GM19035 (cell line): Measurements from ENCODE around the gene NPAS2.

ENCODE experiments used
- ATAC-seq: cut with Tn5 transposase; IDR thresholded peaks from one replicate; pipeline ENCODE4 v1.9.1; 2021; ENCODE audit not compliant: unreplicated experiment

The NPAS2 gene

GRCh38 chr2:100821255-100821910 is 1.4 kb downstream of the NPAS2 start:
- ATAC-seq = no peak

GRCh38 chr2:100821911-100822265 is 1.9 kb downstream of the NPAS2 start:
- ATAC-seq = no peak

- ATAC-seq = no peak
Measured at GRCh38 chr2:100822587-100823248, 2.8 kb downstream of the NPAS2 start.

GRCh38 chr2:100823665-100824438 is 3.9 kb downstream of the NPAS2 start:
- ATAC-seq = no peak

GRCh38 chr2:100824842-100825241 is 4.9 kb downstream of the NPAS2 start:
- no peak for ATAC-seq

GRCh38 chr2:100826494-100826893 is 6.6 kb downstream of the NPAS2 start:
- no peak for ATAC-seq

GRCh38 chr2:100831158-100831750 is 11.3 kb downstream of the NPAS2 start:
- no peak for ATAC-seq

GRCh38 chr2:100831831-100832230 is 11.9 kb downstream of the NPAS2 start:
- no peak for ATAC-seq

GRCh38 chr2:100832885-100833284 is 12.9 kb downstream of the NPAS2 start:
- ATAC-seq = no peak

- ATAC-seq = no peak
Measured at GRCh38 chr2:100833331-100833730, 13.4 kb downstream of the NPAS2 start.

GRCh38 chr2:100834221-100834620 is 14.3 kb downstream of the NPAS2 start:
- ATAC-seq = no peak

GRCh38 chr2:100835006-100835659 is 15.2 kb downstream of the NPAS2 start:
- ATAC-seq = no peak

GRCh38 chr2:100840519-100840918 is 20.6 kb downstream of the NPAS2 start:
- ATAC-seq = no peak

- ATAC-seq = no peak
Measured at GRCh38 chr2:100842241-100842922, 22.4 kb downstream of the NPAS2 start.

- ATAC-seq = no peak
Measured at GRCh38 chr2:100844514-100844913, 24.6 kb downstream of the NPAS2 start.

- no peak for ATAC-seq
Measured at GRCh38 chr2:100845141-100845991, 25.4 kb downstream of the NPAS2 start.

- no peak for ATAC-seq
Measured at GRCh38 chr2:100846716-100847115, 26.8 kb downstream of the NPAS2 start.

- ATAC-seq = no peak
Measured at GRCh38 chr2:100852447-100852846, 32.5 kb downstream of the NPAS2 start.

GRCh38 chr2:100852999-100853908 is 33.3 kb downstream of the NPAS2 start:
- no peak for ATAC-seq
